HG03159 (cell line): ENCODE measurements around the gene VPS13A.
"Not testable (repeated sequence)": the region's sequence is repeated elsewhere in the genome, so short reads cannot be mapped to it uniquely, and the experiment has no call there.

ENCODE experiments used
- ATAC-seq: cut with Tn5 transposase; IDR thresholded peaks from one replicate; pipeline ENCODE4 v1.9.1; 2021; ENCODE audit warnings: mild to moderate bottlenecking, moderate library complexity; ENCODE audit not compliant: unreplicated experiment

Gene VPS13A

GRCh38 chr9:77421506-77422265, 244.4 kb downstream of the VPS13A start:
- ATAC-seq = no peak

GRCh38 chr9:77422969-77423368, 245.6 kb downstream of the VPS13A start:
- no peak for ATAC-seq

DNA sequence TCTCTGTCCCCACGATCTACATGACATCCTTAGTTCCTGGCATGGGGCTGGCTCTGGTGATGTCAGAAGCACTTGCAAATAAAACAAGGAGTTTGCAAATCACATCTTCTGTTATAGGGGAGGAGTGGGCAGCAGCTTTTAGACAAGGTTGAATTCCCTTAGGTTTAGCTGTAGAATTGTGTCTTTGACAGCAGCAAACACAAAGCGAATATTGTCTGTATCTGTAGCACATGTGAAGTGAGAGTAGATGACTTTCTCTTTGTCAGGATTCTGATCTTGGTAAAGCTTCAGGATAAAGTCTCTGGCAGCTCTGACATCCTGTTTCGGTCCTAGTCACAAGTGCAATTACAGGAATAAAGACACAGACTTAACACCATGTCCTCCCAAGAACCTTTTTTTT, 246.5 kb downstream of the VPS13A start:
- ATAC-seq = no peak

- no peak for ATAC-seq
Measured at GRCh38 chr9:77424993-77425392, 247.7 kb downstream of the VPS13A start.

GRCh38 chr9:77426712-77427111, 249.4 kb downstream of the VPS13A start:
- no peak for ATAC-seq

DNA sequence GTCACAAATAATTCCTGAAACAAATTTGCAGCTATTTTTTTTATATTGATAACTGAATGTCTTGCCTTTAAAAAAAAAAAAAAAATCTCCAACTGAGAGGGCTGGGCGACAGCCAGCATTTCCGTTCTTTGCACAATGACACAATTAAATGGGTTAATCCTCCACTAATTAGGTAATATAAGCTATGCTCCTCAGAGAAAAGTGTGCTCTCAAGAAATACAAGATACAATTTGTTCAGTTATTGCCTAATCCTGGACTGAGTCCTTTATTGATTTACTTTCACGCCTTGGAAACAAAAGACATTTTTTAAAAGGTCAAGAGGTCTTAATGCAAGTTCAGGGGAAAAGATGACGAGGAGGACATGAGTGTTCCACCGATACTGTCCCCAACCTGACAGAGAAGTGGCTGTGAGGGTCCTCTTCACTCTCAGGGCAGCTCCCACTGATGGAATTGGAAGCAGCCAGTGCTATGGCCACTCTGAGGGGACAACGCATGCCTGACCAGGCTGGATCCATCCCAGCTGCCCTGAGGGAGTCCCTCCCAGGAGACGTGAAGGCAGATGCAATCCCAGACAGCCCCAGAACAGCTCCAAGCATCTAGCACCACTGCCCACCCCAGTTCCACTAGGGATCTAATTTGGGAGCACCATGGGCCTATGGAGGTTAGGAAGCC, 250.1 kb downstream of the VPS13A start:
- ATAC-seq = no peak

GRCh38 chr9:77429928-77430327, 252.6 kb downstream of the VPS13A start:
- ATAC-seq = no peak

GRCh38 chr9:77432053-77432452, 254.7 kb downstream of the VPS13A start:
- no peak for ATAC-seq

GRCh38 chr9:77433675-77434445, 256.5 kb downstream of the VPS13A start:
- peak; percentile 87 for ATAC-seq

DNA sequence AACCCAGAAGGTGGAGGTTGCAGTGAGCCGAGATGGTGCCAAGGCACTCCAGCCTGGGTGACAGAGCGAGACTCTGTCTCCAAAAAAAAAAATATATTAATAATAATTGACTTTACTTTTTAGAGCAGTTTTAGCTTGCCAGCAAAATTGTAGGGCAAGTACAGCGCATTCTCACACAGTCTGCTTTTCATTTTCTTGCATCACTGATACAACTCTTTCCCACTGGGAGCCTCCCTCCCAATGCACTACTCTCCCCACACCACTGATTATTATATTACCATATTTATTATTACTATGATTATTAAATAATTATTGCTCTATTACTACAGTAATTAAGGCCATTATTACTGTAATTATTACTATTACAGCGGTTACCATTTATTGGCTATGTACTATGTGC, 257.9 kb downstream of the VPS13A start:
- no peak for ATAC-seq

DNA sequence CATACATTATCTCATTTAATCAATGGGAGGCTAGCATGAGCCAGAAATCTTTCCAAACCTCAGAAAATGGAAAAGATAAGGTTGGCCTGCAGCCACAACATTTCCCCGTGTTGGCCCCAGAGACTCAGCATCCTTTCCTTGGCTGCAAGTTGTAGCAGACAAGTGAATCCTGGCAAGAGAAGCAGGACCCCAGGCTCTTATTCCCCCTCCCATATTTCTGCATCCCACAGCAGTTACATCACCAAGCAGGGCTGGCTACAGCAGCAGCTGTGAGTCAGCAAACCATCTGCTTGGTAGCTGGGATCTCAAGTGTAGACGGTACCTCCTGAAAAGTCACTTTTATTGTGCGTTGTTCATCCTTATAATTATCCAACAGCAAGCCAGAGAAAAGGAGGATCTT, 258.4 kb downstream of the VPS13A start:
- ATAC-seq = no peak

DNA sequence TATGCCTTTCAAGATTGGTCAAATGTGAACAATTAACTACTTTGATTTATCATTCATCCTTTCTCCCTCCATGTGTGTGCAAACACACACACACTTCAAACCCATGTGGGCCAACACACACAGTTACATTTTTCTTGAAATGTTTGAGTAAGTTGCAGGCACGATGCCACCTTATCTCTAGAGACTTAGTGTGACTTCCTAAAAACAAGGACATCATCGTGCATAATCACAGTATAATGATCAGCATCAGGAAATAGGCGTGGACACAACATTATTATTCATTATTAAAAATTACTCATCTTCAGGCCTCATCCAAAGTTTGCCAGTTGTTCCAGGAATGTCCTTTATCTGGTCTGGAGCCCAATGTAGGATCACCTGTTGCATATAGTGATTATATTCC, 261.3 kb downstream of the VPS13A start:
- ATAC-seq = no peak

- ATAC-seq = no peak
Measured at GRCh38 chr9:77440057-77440456, 262.7 kb downstream of the VPS13A start.

DNA sequence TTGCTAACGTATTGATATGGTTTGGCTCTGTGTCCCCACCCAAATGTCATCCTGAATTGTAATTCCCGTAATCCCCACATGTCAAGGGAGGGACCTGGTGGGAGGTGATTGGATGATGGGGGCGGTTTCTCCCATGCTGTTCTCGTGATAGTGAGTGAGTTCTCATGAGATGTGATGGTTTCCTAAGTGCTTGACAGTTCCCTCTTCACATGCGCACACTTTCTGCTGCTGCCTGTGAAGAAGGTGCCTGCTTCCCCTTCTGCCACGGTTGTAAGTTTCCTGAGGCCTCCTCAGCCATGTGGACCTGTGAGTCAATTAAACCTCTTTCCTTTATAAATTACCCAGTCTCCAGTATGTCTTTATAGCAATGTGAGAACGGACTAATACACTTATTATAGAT, 263.8 kb downstream of the VPS13A start:
- not testable (repeated sequence) for ATAC-seq

DNA sequence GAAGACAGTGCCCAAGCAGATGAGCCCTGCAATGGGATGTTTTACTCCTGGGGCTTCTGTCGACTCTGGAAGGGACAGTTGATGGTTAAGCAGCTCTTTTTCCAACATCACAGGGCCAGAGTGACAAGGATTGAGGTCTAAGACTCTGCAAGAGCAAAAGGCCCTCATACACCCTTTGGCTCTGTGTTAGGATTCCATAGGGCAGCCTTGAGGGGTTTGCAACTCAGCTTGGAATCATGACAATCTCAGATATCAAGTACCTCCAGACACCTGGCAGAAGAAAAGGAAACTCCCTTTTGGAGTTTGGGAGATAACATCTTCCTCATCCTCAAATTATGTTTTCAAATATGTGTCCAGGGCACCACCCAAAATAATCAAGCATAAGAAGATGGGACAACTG, 265.1 kb downstream of the VPS13A start:
- no peak for ATAC-seq

DNA sequence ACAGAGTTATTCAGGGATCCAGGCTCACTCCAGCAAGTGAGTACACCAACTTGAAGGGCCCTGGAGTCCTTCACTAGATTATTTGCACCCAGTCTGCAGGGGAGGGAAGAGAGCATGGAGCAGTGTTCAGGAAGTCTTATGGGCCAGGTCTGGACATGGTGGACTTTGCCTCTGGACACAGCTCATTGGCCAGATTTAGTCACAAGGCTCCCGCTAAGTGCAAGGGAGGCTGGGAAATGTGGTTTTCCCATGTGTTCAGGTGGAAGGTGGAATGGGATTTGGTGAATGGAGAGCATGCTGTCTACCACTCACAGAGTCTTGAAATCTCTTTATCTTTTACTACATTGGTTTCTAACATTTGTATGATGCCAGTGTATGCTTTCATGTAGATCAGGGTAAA, 270.3 kb downstream of the VPS13A start:
- ATAC-seq = no peak

DNA sequence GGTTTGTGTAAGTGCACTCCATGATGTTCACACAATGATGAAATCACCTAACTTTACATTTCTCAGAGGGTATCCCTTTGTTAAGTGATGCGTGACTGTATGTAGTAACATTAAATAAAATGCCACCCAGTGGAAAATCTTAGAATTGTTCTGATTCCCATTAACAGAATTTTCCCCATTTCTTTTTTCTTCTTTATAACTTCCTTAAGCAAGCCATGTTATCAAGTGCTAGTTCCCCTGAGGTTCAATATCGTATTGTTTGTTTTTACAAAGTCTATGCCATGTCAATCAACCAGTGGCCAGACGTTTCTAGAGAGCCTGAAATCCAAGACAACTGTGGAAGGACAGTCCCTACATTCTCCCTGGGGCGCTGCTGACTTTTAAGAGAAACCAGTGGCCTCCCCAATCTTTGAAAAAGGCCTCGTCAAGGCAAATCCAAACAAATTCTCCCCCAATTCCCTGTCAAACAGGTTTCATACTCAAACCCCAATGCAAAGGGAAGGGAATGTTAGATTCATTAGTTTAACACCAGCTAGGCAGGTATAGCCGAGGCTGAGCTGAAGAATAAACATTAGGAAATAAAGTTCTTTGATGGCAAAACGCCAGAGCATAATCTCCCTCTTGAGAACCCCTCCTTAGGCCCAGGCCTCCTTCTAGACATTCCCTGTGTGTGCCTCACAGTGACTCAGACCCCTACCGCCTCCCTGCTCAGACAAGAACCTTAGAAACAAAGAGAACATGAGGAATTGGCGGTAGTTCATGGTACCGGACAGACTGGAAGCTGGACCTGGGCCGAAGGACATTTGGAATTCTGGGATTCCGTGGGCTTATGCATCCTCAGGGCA, 272.1 kb downstream of the VPS13A start:
- no peak for ATAC-seq

DNA sequence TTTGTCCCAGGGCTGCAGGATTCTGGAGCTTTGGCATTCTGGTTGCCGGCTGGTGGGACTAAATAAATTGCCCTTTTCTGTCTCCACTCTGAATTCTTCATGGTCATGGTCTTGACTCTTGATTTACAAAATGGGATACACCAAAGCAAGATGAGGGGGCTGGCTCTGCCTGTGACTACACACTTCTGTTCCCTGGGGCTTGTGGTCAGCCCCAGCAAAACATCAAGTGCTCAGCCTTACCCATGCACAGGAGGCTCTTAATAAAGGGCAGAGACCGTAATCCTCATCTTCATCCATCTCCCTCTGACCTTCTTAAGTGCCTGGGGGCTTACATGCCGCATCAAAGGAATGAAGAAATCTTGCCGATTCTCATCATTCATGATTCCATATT, 272.7 kb downstream of the VPS13A start:
- no peak for ATAC-seq

GRCh38 chr9:77451507-77451906, 274.2 kb downstream of the VPS13A start:
- no peak for ATAC-seq

- ATAC-seq = no peak
Measured at GRCh38 chr9:77453825-77454647, 276.7 kb downstream of the VPS13A start.
